H7 (cell line): ENCODE data around the gene PPP1R14B. TPM values are rescaled to one million over a fixed set of nuclear protein-coding genes. Genes with fewer than 3 reads are reported as not detected.

Experiments
- DNase-seq: peaks from one replicate; pipeline ENCODE4 v3.0.0; 2012
- H3K27me3 ChIP-seq: 2 replicates; pipeline ENCODE4 v1.6.0; 2011; ENCODE audit warnings: mild to moderate bottlenecking, low read length; ENCODE audit not compliant: control insufficient read depth, insufficient read depth
- H3K36me3 ChIP-seq: replicated peaks from 2 replicates; pipeline ENCODE4 v1.5.1; 2011; ENCODE audit warnings: low read length; ENCODE audit not compliant: control insufficient read depth, insufficient read depth
- H3K4me3 ChIP-seq: 2 replicates; pipeline ENCODE4 v1.5.1; 2011; ENCODE audit warnings: low read depth, mild to moderate bottlenecking, control low read depth, low read length, moderate library complexity; ENCODE audit not compliant: insufficient read depth
- total RNA-seq: library from RNA; depleted of rRNA; stranded (reverse); fragments of >200 nt; shearing (Covaris generic); gene quantifications from 2 replicates; pipeline ENCODE4 v1.2.3, GENCODE V29; 2014

Gene PPP1R14B
- total RNA-seq, 1 experiment from 2014 or later = 540 TPM

DNA sequence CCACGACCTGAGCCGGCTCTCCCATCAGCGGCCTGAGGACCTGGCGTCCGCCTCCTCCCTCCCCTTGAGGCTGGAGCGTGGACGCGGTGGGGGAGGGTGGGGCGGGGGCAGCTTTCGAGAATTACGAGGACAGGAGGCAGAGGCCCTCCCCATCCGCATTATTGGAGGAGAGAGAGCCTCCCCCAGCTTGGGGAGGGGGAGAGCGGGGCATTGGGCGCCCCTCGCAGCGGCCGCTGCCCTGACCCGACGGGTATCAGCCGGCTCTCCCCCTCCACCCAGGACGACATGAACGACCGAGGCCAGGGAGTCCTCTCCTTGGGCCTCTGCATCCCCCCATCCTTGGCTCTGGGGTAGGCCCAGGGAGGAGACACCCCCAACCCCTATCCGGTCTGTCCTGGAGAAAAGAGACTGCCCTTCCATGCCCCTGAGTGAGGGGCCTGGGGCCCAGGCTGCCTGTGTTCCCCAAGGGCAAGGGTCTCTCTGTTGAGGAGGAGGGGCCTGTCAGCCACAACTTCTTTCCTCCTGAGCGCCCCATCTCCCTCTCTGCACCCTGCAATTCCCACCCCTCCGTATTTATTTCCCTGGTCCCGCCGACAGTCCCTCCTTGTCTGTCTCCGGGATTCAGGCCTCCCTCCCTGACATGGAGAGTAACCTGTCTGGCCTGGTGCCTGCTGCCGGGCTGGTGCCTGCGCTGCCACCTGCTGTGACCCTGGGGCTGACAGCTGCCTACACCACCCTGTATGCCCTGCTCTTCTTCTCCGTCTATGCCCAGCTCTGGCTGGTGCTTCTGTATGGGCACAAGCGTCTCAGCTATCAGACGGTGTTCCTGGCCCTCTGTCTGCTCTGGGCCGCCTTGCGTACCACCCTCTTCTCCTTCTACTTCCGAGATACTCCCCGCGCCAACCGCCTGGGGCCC is 39.4 kb upstream of the PPP1R14B start:
- DNase-seq = peak; percentile 75
- H3K4me3 ChIP-seq = peak overlapping the region; percentile 78
- peaks cover 17% of the 10 kb centered on the region for H3K27me3 ChIP-seq
- H3K36me3 ChIP-seq = no peaks in the 10 kb centered on the region

DNA sequence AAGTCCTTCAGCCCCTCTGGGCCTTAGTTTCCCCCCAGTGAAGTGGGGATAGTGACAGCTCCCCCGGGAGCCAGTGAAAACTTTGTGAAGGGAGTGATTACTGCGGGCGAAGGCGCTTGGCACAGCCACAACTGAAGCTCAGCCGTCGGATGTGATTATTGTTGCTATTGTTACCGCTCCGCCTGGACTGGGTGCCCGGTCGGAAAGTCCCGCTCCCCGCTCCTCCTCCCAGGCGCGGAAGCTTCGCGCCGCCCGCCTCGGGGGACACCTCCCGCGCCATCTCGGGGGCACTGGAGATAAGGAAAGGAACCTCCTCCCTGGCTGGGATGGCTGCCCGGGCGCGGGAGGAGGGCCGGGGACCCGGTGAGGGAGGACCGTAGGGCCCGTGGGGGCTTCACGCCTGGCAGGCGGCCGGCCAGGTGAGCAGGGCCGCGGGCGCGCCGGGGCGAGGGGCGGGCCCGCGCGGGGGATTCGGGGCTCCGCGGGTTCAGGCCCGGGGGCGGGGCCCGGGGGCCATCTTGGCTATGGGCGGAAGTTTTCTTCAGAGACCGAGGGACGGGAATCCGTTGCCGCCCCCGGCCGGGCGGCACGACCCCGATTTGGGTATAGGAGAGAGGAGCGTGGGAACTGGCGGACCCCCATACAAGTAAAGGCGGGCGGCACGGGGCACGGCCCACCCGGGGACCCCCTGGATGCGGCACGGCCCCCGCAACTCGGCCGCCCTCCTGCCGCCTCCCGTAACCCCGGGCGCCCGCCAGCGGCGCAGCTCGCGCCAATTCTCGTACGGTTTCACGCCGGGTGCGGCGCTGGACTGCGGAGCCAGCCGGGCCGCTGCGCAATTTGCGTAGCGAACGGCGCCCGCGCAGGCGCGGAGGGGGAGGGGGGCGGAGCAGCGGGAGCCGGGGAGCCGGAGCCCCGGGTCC is 38.5 kb upstream of the PPP1R14B start, which contains the start of gene GPR137:
TSS of gene GPR137 (plus strand) at position 887 of the 923 bp plus-strand sequence. CDS start 677 bp downstream, outside the sequence.
- Histone ChIP-seq H3K4me3 (peak within 1 kb of the TSS; percentile 78), H3K36me3 (no peaks in the 10 kb centered on the region), H3K27me3 (peaks cover 8% of the 10 kb centered on the region)
- peak; percentile 100 for DNase-seq

DNA sequence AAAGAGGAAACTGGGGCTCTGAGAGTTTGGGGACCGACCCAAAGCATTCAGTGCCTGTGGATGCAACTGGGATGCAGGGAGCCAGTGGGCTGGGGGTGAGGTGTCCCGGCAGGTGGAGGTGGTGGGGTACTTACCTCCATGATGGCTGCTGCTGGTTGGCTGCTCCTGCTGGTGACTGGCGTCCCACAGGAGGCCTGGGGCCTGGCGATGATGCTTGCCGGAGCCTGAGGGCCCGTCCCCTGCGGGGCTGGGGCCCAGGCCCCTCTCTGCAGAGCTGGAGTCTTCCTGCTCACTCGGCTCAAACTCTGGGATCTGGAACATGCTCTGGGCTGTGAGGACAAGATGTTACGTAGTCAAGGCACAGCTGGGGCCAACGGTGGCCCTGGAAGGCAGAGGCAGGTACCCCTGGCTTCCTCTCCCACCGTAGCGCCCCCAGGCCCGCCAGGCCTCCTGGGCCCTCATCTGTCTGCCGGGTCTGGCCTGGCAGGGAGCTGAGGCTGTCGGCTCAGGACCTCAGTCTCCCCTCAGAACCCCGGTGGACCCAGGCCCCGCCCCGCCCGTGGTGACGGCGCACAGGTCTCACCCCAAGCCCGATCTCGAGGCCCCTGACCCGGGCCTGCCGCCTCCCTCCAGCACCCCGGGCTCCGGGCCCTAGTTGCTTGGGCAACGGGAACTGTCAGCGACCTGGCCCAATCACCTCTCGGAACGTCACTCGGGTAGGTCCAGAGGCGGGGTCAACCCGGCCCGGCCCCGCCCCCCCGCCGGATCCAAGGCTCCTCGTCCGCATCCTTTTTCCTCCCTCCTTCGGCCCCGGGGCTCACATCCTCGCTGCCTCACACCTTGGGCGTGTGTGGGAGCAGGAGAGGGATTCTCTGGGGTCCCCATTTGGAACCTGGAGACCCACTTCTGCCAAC is 37.6 kb upstream of the PPP1R14B start, which contains the start of gene BAD:
TSS of gene BAD (minus strand) at position 618 of the 914 bp plus-strand sequence. CDS start at position 321, 297 bp downstream.
- peak within 1 kb of the TSS; percentile 78 for H3K4me3 ChIP-seq
- peak; percentile 100 for DNase-seq
- H3K36me3 ChIP-seq = no peaks in the 10 kb centered on the region
- H3K27me3 ChIP-seq = no peaks in the 10 kb centered on the region; the same call in none of the 2 replicates

DNA sequence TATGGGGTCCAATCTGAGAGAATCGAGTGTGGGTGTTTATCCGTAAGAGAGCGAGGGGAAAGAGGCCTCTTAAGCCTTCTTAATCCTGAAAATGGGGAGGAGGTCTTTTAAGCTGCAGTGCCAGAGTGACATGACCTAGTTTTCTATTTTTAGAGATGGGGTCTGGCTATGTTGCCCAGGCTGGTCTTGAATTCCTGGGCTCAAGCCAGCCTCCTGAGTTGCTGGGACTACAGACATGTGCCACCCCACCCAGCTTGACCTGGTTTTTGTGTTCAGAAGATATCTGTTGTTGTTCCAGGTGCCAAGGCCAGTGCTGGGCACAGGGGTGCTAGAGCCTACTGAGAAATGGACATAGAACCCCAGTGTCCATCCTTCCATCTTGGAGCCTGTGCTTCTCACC is 36.3 kb upstream of the PPP1R14B start:
- Histone ChIP-seq H3K36me3 (no peaks in the 10 kb centered on the region), H3K27me3 (no peaks in the 10 kb centered on the region; the same call in 1 of the 2 replicates), H3K4me3 (no peak overlapping the region)
- no peak for DNase-seq

DNA sequence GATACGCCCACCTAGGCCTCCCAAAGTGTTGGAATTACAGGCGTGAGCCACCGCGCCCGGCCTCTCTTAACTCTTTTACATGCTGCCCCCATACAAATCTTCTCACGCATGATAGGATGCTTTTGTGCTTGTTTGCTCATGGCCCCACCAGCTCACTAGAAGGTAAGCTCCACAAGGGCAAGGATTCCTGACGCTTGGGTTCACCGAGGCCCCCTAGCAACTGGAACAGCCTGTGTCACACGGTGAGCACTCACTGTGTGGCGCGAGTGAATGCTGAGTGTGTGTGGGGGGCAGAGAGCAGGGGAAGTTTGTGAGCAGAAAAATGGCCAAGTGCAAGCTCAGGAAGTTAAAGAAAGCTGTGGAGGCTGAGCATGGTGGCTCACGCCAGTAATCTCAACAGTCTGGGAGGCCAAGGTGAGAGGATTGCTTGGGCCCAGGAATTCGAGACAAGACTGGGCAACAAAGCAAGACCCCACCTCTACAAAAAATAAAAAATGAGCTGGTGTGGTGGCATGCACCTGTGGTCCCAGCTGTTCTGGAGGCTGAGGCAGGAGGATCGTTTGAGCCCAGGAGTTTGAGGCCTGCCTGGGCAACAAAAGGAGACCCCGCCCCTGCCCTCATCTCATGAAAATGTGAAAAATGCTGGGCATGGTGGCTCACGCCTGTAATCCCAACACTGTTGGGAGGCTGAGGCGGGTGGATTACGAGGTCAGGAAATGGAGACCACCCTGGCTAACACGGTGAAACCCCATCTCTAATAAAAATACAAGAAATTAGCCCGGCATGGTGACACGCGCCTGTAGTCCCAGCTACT is 35.4 kb upstream of the PPP1R14B start:
- H3K4me3 ChIP-seq = no peak overlapping the region
- DNase-seq = no peak
- H3K36me3 ChIP-seq = peaks cover under 1% of the 10 kb centered on the region; the same call in 1 of the 2 replicates
- no peaks in the 10 kb centered on the region; the same call in 1 of the 2 replicates for H3K27me3 ChIP-seq

DNA sequence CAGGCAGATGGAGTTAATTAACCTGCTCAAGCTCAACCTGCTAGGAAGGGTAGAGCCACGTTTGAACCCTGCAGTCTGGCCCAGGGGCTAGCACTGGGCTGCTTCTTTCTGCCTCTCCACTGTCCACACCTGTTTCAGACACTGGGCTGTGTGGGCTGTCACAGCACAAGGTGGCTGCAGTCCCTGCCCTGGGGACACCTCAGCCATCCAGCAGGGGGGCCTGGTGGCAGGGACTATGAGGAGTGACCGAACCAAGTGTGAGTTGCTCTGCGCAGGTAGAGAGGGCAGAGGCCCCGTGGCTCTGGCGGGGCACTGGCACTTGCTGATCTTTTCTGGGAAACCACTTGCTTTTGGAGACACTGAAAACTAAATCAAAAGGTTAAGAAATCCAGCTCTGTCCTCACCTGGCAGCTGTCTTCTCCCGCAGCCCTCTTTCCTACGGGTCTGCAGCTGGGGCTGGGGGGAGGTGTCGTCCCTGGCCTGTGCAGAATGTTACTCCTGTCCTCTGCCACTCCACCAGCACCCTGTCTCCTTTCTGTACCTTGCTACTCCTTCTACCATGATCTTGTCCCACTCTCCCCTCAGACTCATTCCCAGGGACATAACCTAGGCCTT is 31.9 kb upstream of the PPP1R14B start:
- Histone ChIP-seq H3K27me3 (no peaks in the 10 kb centered on the region), H3K36me3 (peaks cover 3% of the 10 kb centered on the region), H3K4me3 (no peak overlapping the region)

DNA sequence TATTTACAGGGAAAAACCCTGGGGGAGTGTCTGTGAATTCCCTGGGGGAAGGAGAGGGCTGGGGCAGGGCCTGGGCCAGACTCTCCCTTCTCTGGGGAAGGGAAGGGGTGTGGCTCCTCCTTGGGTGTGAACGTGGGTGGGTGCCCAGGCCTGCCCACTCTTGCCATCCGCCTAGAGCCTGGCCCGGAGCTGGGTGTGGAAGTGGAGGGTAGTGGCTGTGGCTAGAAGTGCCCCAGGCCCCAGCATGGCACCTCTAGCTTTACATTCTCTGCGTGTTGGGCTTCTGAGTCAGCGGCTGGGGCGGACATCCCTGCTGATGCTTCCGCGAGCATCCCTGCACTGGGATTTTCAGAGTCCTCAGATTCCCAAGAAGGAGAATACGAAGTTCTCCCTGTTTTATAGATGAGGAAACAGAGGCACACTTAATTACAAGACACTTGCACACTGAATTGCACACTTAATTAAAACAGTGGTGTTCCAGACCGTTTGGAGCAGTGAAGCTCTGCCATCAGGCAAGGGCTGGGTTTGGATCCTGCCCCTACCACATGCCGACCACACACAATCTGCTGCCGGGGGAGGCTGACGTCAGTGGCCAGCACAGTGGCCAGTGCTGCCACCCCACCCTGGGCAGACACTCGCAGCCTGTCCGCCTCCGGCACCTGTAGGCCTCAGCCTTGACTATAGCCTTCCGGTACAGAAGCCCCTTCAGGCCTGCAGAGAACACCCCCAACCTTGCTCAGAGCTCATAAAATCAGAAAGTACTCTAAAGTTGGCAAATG is 30.1 kb upstream of the PPP1R14B start:
- DNase-seq = no peak
- Histone ChIP-seq H3K4me3 (no peak overlapping the region), H3K27me3 (no peaks in the 10 kb centered on the region), H3K36me3 (peaks cover 3% of the 10 kb centered on the region)

More for the DNA sequence above, 31.9 kb upstream of the PPP1R14B start:
- no peak for DNase-seq

DNA sequence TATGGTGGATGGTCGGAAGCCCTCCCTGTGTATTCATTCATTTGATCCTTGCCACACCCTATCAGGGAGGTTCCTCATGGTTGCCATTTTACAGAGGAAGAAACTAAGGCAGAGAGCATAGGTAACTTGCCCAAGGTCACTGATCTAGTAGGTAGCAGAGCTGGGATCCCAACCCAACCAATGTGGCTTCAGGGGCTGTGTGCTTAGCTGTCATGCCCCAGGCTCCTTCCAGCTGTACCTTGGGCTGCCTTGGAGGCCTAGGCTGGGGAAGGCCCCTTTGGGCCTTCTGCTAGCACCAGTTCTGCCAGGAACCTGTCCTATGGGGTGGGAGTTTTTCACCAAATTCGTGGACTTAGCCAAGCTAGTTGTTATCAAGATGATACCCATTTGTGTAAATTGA is 29.1 kb upstream of the PPP1R14B start:
- Histone ChIP-seq H3K27me3 (no peaks in the 10 kb centered on the region), H3K4me3 (no peak overlapping the region), H3K36me3 (peaks cover 3% of the 10 kb centered on the region)
- no peak for DNase-seq

DNA sequence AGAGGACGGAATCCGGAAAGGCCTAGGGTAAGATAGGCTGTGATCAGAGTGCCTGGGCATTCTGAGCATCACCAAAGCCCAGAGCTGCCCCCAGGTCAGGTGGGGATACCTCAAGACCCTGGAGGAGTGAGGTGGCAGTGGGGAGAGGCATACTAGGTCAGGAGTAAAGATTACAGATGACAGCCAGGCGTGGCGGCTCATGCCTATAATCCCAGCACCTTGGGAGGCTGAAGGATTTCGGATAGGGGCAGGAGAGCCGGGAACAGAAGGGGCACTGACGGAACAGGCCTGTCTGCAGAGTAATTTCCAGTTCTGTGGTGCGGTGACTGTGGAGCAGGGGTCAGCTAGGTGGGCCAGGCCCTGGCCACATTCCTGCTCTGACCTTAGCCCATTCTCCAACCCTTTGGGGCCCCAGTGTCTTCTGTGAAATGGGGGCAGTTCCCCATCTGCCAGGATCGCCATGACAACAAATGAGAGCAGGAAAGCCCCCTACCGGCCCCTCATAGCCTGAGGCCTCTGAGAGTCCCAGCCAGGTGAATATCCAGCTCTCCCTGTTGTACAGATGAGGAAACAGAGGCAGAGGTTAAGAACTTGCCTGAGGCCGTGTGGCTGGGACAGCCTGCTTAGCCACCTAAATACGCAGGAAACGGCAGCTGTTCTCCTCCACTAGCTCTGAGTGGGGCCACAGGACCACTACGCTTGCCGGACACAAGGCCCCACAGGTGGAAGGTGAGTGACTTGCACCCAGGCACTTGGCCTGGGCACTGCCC is 28.5 kb upstream of the PPP1R14B start:
- Histone ChIP-seq H3K27me3 (no peaks in the 10 kb centered on the region), H3K4me3 (no peak overlapping the region), H3K36me3 (peaks cover 3% of the 10 kb centered on the region)
- no peak for DNase-seq

DNA sequence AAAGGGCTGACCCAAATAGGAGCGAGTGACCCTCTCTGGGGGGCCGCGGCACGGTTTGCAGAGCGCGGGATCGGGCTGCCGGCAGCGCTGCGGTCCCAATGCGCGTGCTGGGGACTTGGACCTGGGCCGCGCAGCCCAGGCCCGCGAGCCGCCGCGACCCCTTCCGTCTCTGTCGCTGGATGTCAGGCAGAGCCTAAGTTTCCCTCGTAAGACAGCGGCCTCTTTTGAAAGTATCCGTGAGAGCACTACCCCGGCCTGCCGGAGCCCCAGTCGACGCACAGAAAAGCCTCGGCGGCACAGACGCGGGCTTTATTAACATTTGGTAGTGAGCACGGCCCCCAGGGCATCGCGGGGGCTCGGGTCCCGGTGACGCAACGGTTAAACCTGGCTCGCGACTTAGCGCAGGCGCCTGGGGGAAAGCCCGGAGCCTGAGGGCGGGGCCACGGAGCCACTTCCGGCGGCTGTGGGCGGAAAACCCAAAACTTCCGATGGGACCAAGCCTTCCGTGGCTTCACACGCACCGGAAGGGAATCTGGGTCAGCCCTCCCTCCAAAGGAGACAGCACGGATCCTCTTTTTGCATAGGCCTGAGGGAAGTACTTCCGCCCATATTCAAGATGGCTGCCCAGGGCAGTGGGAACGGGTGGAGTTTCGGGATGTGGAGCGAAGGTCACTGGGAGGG is 22.9 kb upstream of the PPP1R14B start:
- Histone ChIP-seq H3K36me3 (peaks cover 10% of the 10 kb centered on the region), H3K4me3 (peak overlapping the region; percentile 82), H3K27me3 (no peaks in the 10 kb centered on the region)
- peak; percentile 96 for DNase-seq

DNA sequence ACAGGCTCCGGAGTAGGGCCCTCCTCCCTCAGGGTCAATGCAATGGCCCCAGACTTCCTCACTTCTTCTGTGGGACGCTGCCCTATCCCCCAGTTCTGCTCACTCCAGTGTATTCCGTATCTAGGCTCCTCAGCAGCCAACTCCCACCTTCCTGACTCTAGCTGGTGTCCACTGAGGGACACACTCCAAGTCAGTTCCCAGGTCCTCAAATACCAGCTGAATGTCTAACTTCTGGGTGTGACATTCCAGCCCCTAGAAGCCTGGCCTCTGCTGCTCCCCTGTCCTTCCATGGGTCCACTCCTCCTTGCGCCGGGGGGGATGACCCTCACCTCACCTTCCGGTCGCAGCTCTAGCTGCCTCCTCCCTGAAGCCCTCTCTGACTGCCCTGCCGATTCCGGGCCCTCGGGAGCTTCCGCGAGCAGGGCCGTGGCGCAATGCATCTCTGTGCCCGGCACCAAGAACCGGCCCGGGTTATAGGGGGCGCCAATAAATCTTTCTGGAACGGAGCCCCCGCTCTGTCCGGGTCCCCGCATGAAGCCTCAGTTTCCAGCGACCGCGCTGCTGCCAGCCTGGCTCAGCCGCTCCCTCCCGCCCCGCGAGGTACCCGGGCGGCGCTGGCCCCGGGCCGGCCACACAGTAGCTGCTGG is 22.3 kb upstream of the PPP1R14B start:
- H3K4me3 ChIP-seq = peak overlapping the region; percentile 82
- H3K27me3 ChIP-seq = no peaks in the 10 kb centered on the region
- peak; percentile 76 for DNase-seq
- peaks cover 12% of the 10 kb centered on the region for H3K36me3 ChIP-seq
